Esophagus squamous epithelium (tissue), 4 donors: ENCODE results near the gene MYBPC1.

Experiments
- POLR2A ChIP-seq, 4 donors: fragments of 450-650 bp; IDR thresholded peaks; one replicate each; pipeline ENCODE4 v1.6.1; 2017; ENCODE audit warnings: antibody characterized with exemption in 4 of 4, mild to moderate bottlenecking in 4 of 4, moderate library complexity in 3 of 4
- TF ChIP-seq, protein P1 (sequence below), 6 experiments: fragments of 450-650 bp in 4 of 6; fragments of 200-600 bp in 2 of 6; sonication (generic) in 2 of 6; IDR thresholded peaks; one replicate each; pipeline ENCODE4 v1.5.1; 2016 to 2019; ENCODE audit warnings: antibody characterized with exemption in 6 of 6, mild to moderate bottlenecking in 4 of 6, moderate library complexity in 4 of 6

DNA sequence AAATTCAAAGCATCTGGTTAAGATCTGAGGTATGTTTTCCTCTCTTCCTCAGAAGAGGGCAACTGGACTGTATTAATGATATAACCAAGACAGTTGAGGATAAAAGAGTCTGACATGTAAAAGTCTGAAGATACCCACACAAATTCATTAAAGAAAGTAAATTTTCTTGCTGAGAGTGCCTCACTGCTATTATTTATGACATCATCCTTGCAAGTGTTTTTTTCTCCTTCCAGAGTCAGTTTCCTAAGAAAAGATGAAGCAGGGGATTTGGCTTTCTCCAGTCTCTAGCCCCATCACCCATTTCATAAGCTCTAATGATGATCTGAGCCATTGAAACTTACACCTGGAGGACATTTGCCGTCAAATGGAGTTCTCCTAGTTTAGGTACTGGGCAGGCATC is 21.0 kb upstream of the MYBPC1 start:
- no peak for TF ChIP-seq POLR2A (IDR thresholded peaks at IDR 0.05)
- TF ChIP-seq, protein P1, sequence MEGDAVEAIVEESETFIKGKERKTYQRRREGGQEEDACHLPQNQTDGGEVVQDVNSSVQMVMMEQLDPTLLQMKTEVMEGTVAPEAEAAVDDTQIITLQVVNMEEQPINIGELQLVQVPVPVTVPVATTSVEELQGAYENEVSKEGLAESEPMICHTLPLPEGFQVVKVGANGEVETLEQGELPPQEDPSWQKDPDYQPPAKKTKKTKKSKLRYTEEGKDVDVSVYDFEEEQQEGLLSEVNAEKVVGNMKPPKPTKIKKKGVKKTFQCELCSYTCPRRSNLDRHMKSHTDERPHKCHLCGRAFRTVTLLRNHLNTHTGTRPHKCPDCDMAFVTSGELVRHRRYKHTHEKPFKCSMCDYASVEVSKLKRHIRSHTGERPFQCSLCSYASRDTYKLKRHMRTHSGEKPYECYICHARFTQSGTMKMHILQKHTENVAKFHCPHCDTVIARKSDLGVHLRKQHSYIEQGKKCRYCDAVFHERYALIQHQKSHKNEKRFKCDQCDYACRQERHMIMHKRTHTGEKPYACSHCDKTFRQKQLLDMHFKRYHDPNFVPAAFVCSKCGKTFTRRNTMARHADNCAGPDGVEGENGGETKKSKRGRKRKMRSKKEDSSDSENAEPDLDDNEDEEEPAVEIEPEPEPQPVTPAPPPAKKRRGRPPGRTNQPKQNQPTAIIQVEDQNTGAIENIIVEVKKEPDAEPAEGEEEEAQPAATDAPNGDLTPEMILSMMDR (IDR thresholded peaks at IDR 0.05) = no peak
